ENCODE data around the gene MYO1B.

DNA sequence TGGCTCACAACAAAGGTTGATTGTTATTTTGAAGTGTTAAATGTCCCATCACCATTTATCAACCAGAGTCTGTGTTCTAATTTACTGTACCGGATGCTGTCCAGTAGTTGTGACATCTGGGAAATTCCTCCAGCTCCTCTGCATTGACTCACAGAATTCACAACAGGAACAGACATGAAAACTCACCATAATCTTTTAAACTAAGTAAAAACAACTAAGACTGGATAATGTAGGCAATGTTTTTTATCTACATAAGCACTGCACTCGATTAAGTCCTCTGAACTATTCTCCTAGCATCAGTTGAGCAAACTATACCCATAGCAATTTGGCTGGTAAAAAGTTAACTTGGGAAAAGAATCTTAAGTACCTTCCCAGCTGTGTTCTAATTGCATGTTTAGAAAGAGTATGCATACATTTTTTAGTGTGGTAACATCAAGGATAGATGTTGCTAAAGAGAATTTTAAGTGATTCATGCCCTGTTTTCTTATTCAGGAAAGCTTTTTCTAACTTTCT, 42.9 kb upstream of the MYO1B start:
- TF ChIP-seq CTCF (IDR thresholded peaks at IDR 0.05) (no peak), POLR2A (IDR thresholded peaks at IDR 0.05) (no peak)

All from upper lobe of left lung (tissue), 4 donors.